ENCODE results near the gene MYL2.
"Not testable (repeated sequence)": the region's sequence is repeated elsewhere in the genome, so short reads cannot be mapped to it uniquely, and the experiment has no call there.

Gene MYL2

GRCh38 chr12:110920324-110920910 is at the start of gene MYL2:
TSS of gene MYL2 (minus strand) at chr12:110920579. CDS start at chr12:110920529, 50 bp downstream.
- DNase-seq (ENCODE audit: low read depth), result no peak

GRCh38 chr12:110966081-110966760 is 45.8 kb upstream of the MYL2 start:
- no peak for DNase-seq (ENCODE audit: low read depth)

- no peak for DNase-seq (ENCODE audit: low read depth)
Measured at GRCh38 chr12:110965574-110965973, 45.2 kb upstream of the MYL2 start.

- DNase-seq (ENCODE audit: low read depth), result no peak
Measured at GRCh38 chr12:110960795-110961194, 40.4 kb upstream of the MYL2 start.

GRCh38 chr12:110957652-110958051 is 37.3 kb upstream of the MYL2 start:
- DNase-seq (ENCODE audit: low read depth), result no peak

- no peak for DNase-seq (ENCODE audit: low read depth)
Measured at GRCh38 chr12:110957159-110957558, 36.8 kb upstream of the MYL2 start.

- DNase-seq (ENCODE audit: low read depth), result not testable (repeated sequence)
Measured at GRCh38 chr12:110950867-110951266, 30.5 kb upstream of the MYL2 start.

- not testable (repeated sequence) for DNase-seq (ENCODE audit: low read depth)
Measured at GRCh38 chr12:110950466-110950865, 30.1 kb upstream of the MYL2 start.

GRCh38 chr12:110948041-110948440 is 27.7 kb upstream of the MYL2 start:
- DNase-seq (ENCODE audit: low read depth), result no peak

GRCh38 chr12:110943373-110943772 is 23.0 kb upstream of the MYL2 start:
- DNase-seq (ENCODE audit: low read depth), result no peak

GRCh38 chr12:110941391-110941790 is 21.0 kb upstream of the MYL2 start:
- no peak for DNase-seq (ENCODE audit: low read depth)

GRCh38 chr12:110940933-110941332 is 20.6 kb upstream of the MYL2 start:
- no peak for DNase-seq (ENCODE audit: low read depth)

- no peak for DNase-seq (ENCODE audit: low read depth)
Measured at GRCh38 chr12:110940296-110940695, 19.9 kb upstream of the MYL2 start.

GRCh38 chr12:110937104-110937641 is 16.8 kb upstream of the MYL2 start:
- no peak for DNase-seq (ENCODE audit: low read depth)

GRCh38 chr12:110936367-110937103 is 16.2 kb upstream of the MYL2 start:
- DNase-seq (ENCODE audit: low read depth), result no peak

- no peak for DNase-seq (ENCODE audit: low read depth)
Measured at GRCh38 chr12:110935588-110935987, 15.2 kb upstream of the MYL2 start.

GRCh38 chr12:110934093-110934852 is 13.9 kb upstream of the MYL2 start:
- DNase-seq (ENCODE audit: low read depth), result no peak

GRCh38 chr12:110933326-110933974 is 13.1 kb upstream of the MYL2 start:
- DNase-seq (ENCODE audit: low read depth), result no peak

GRCh38 chr12:110932046-110932445 is 11.7 kb upstream of the MYL2 start:
- DNase-seq (ENCODE audit: low read depth), result no peak

- DNase-seq (ENCODE audit: low read depth), result no peak
Measured at GRCh38 chr12:110931315-110931728, 10.9 kb upstream of the MYL2 start.
